Activated T-helper 17 cell treated with anti-CD3 and anti-CD28 coated beads, Interleukin-2, amount 50 U/mL, for 72 hours (primary cell): ENCODE measurements around the gene NOD1. TPM values are rescaled to one million over a fixed set of nuclear protein-coding genes. Genes with fewer than 3 reads are reported as not detected.
"Not testable (repeated sequence)": the region's sequence is repeated elsewhere in the genome, so short reads cannot be mapped to it uniquely, and the experiment has no call there.

ENCODE experiments used
- ATAC-seq: fragments of 150-1000 bp; cut with Tn5 transposase; replicated peaks from 2 replicates; pipeline ENCODE4 v1.10.0; 2021; ENCODE audit warnings: mild to moderate bottlenecking, moderate library complexity
- H3K27ac Mint-ChIP-seq: one replicate; pipeline ENCODE4 v1.8.0; 2022; ENCODE audit warnings: mixed read lengths
- H3K27me3 Mint-ChIP-seq: one replicate; pipeline ENCODE4 v1.8.0; 2022; ENCODE audit warnings: mixed read lengths
- H3K36me3 Mint-ChIP-seq: one replicate; pipeline ENCODE4 v1.8.0; 2022; ENCODE audit warnings: low read depth, mild to moderate bottlenecking, mixed read lengths
- H3K4me1 Mint-ChIP-seq: one replicate; pipeline ENCODE4 v1.8.0; 2022; ENCODE audit warnings: mixed read lengths
- H3K4me3 Mint-ChIP-seq: one replicate; pipeline ENCODE4 v1.8.0; 2022; ENCODE audit warnings: mild to moderate bottlenecking, mixed read lengths
- H3K9me3 Mint-ChIP-seq: one replicate; pipeline ENCODE4 v1.8.0; 2022; ENCODE audit warnings: mixed read lengths
- total RNA-seq, 2 donors: library from RNA; stranded (reverse); gene quantifications; one replicate each; pipeline ENCODE4 v1.2.3, GENCODE V29; 2022

The NOD1 gene
- total RNA-seq, 2 donors from 2014 or later: 11.4 to 14.5 TPM

GRCh38 chr7:30433082-30433481 is 45.5 kb downstream of the NOD1 start:
- H3K27ac Mint-ChIP-seq: no peak overlapping the region
- ATAC-seq: no peak
- H3K27me3 Mint-ChIP-seq: no peaks in the 10 kb centered on the region
- H3K9me3 Mint-ChIP-seq: no peaks in the 10 kb centered on the region
- H3K4me1 Mint-ChIP-seq: no peaks in the 10 kb centered on the region
- H3K4me3 Mint-ChIP-seq: no peak overlapping the region
- H3K36me3 Mint-ChIP-seq: peaks cover 88% of the 10 kb centered on the region

DNA sequence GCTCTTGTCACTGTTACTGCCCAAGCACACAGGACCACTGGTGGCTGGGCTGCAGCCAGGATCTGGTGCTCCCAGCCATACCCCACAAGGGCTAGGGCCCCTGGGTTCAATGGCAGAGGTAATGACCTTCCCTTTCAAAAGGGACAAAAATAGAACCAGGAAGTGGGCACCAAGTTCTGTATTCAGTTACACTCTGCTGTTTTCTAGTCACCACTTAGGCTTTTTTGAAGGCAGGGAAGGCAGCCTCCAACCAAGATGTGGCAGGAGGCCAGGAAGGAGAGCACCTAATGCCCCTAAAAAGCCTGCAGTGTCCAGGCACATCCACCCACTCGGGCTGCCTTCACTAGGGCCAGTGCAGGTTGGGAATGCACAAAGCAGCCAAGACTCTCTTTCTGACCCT is 47.8 kb downstream of the NOD1 start:
- Mint-ChIP-seq H3K36me3 (peaks cover 85% of the 10 kb centered on the region), H3K27ac (no peak overlapping the region), H3K4me3 (no peak overlapping the region), H3K4me1 (peaks cover 3% of the 10 kb centered on the region), H3K27me3 (no peaks in the 10 kb centered on the region), H3K9me3 (no peaks in the 10 kb centered on the region)
- no peak for ATAC-seq

DNA sequence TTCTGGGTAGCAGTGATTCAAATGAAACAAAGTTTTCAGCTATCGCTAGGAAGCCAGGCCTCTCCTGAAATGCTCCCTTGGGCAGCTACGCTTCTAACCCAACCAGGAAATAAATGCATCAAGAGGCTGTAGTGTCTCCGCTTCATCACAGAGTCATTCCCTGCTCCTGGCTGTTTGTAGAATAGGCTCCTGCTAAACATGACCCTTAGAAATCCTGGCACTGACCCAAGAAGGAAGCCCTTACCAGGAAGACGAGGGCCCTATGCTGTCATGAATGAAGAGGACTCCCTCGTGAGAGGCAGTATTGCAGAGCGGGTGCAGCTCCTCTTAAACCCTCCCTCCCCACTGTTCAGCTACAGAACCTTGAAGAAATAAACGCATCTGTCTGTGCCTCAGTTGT is 48.3 kb downstream of the NOD1 start:
- no peak for ATAC-seq
- H3K9me3 Mint-ChIP-seq: no peaks in the 10 kb centered on the region
- H3K4me1 Mint-ChIP-seq: peaks cover 3% of the 10 kb centered on the region
- peaks cover 85% of the 10 kb centered on the region for H3K36me3 Mint-ChIP-seq
- no peak overlapping the region for H3K27ac Mint-ChIP-seq
- H3K4me3 Mint-ChIP-seq: no peak overlapping the region
- H3K27me3 Mint-ChIP-seq: no peaks in the 10 kb centered on the region

- peaks cover 81% of the 10 kb centered on the region for H3K36me3 Mint-ChIP-seq
- H3K4me3 Mint-ChIP-seq: no peak overlapping the region
- no peaks in the 10 kb centered on the region for H3K27me3 Mint-ChIP-seq
- no peaks in the 10 kb centered on the region for H3K9me3 Mint-ChIP-seq
- H3K4me1 Mint-ChIP-seq: peaks cover 3% of the 10 kb centered on the region
- ATAC-seq: no peak
- no peak overlapping the region for H3K27ac Mint-ChIP-seq
Observed at GRCh38 chr7:30429156-30429530, 49.4 kb downstream of the NOD1 start.

GRCh38 chr7:30428246-30429155 is 50.1 kb downstream of the NOD1 start:
- no peak overlapping the region for H3K27ac Mint-ChIP-seq
- no peak overlapping the region for H3K4me3 Mint-ChIP-seq
- no peaks in the 10 kb centered on the region for H3K27me3 Mint-ChIP-seq
- H3K9me3 Mint-ChIP-seq: no peaks in the 10 kb centered on the region
- no peak for ATAC-seq
- peaks cover 3% of the 10 kb centered on the region for H3K4me1 Mint-ChIP-seq
- peaks cover 74% of the 10 kb centered on the region for H3K36me3 Mint-ChIP-seq

- Mint-ChIP-seq H3K27me3 (no peaks in the 10 kb centered on the region), H3K9me3 (no peaks in the 10 kb centered on the region), H3K36me3 (peaks cover 68% of the 10 kb centered on the region), H3K4me1 (peaks cover 3% of the 10 kb centered on the region), H3K4me3 (no peak overlapping the region), H3K27ac (no peak overlapping the region)
- ATAC-seq: no peak
Observed at GRCh38 chr7:30427296-30428070, 51.1 kb downstream of the NOD1 start.

DNA sequence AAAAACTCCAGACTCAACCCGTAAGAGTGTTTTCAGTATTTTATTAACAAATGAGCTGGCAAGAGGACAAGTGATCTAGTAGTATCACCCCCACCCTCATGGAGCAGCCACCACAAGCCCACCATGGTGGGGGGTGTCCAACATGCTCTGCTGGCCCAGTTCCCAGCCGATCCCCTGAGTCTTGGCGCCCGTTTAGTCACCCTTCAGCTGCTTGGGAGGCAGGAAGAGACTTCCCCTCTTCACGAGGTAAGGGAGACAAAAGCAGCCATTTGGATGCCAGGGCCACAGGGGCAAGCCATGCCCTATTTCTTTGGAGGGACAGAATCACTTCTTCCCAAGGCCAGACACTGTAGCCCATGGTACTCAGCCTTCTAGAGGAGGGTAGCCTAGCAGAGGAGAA is 54.1 kb downstream of the NOD1 start:
- Mint-ChIP-seq H3K4me3 (no peak overlapping the region), H3K27ac (no peak overlapping the region), H3K9me3 (no peaks in the 10 kb centered on the region), H3K36me3 (peaks cover 46% of the 10 kb centered on the region), H3K4me1 (peaks cover 3% of the 10 kb centered on the region), H3K27me3 (no peaks in the 10 kb centered on the region)
- ATAC-seq: no peak

DNA sequence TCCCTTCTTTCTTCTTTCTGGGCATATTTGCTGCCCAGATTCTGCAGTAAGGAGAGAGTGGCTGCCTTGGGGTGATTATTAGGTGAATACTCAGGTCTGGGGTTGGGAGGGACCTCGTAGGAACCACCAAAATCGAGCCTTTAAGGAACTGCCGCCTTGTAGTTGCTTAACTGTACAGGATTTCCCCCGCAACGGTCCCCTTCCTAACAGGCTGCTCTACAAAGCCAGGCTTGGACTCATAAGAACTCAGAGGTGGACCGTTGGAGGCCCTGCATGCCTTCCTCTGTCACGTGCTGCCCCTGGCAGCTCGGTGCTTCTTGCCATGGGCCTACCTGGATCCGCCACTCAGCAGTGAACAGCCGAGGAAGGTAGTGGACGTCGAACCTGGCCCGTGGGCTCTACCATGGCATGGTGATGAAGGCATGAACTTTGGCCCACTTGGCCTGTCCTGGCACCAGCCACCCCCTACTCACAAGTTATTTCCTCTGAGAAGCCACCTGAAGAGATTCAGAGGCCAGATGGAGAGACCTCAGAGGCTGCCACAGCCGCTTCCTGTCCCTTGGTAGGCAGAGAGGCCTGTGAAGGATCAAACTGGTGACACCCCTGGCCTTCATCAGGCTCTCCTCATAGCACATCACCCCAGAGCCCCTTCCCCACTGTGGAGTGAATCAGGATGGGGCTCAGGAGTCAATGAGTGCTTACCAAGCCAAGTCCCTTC is 54.6 kb downstream of the NOD1 start:
- Mint-ChIP-seq H3K9me3 (no peaks in the 10 kb centered on the region), H3K4me1 (peaks cover 3% of the 10 kb centered on the region), H3K27ac (no peak overlapping the region), H3K36me3 (peaks cover 40% of the 10 kb centered on the region), H3K4me3 (no peak overlapping the region), H3K27me3 (no peaks in the 10 kb centered on the region)
- ATAC-seq: no peak

GRCh38 chr7:30422922-30423321 is 55.7 kb downstream of the NOD1 start:
- no peaks in the 10 kb centered on the region for H3K9me3 Mint-ChIP-seq
- no peak overlapping the region for H3K4me3 Mint-ChIP-seq
- peaks cover 30% of the 10 kb centered on the region for H3K36me3 Mint-ChIP-seq
- ATAC-seq: peak; percentile 52
- H3K4me1 Mint-ChIP-seq: peaks cover 3% of the 10 kb centered on the region
- peak overlapping the region; percentile 25 for H3K27ac Mint-ChIP-seq
- H3K27me3 Mint-ChIP-seq: no peaks in the 10 kb centered on the region

DNA sequence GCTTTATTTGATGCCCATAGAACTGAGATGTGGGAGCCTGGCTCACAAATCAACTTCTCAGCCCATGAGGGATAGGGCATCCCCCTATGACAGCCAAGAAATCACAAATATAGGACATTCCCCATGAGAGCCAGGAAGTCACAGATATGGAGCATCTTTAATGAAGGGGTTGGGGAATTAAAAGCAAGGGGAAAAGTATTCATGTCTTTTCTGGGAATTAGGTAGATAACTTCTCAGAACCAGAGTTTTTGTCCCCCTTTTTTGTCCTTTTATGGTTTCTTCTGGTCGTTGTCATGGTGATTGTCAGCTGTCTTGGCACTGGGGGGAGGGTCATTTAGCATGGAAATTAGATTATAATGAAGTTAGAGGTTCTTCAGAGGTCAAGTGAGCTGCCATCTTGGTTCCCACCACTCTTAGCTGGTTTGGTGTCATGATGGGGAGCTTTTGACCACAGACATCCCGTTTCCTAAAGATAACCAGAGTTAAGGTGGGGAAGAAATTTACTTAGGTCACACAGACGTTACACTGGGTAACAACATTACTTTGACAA is 56.9 kb downstream of the NOD1 start:
- ATAC-seq: no peak
- no peak overlapping the region for H3K27ac Mint-ChIP-seq
- H3K9me3 Mint-ChIP-seq: no peaks in the 10 kb centered on the region
- no peak overlapping the region for H3K4me3 Mint-ChIP-seq
- H3K27me3 Mint-ChIP-seq: no peaks in the 10 kb centered on the region
- H3K4me1 Mint-ChIP-seq: peaks cover 3% of the 10 kb centered on the region
- peaks cover 21% of the 10 kb centered on the region for H3K36me3 Mint-ChIP-seq

DNA sequence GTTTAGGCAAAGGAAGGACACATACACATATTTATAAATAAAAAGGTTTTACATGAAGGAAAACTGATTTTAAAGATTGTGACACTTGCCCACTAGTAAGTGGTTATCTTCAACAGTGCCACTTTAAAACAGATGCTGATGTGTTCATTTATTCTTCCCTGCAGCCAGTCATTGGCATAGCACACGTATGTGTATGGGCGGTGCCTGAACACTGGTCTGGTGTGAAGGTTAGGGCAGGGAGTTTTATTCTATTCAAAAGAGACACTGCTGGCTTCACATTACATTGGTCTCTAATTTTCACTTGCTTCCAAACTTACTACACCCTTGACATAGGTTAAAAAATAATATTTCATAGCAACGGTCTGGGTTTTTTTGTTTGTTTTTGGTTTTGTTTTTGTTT is 57.9 kb downstream of the NOD1 start:
- Mint-ChIP-seq H3K4me1 (no peaks in the 10 kb centered on the region), H3K4me3 (no peak overlapping the region), H3K27me3 (no peaks in the 10 kb centered on the region), H3K36me3 (peaks cover 10% of the 10 kb centered on the region), H3K9me3 (no peaks in the 10 kb centered on the region), H3K27ac (no peak overlapping the region)
- no peak for ATAC-seq

DNA sequence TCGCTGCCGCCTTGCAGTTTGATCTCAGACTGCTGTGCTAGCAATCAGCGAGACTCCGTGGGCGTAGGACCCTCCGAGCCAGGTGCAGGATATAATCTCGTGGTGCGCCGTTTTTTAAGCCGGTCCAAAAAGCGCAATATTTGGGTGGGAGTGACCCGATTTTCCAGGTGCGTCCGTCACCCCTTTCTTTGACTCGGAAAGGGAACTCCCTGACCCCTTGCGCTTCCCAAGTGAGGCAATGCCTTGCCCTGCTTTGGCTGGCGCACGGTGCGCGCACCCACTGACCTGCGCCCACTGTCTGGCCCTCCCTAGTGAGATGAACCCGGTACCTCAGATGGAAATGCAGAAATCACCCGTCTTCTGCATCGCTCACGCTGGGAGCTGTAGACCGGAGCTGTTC is 58.5 kb downstream of the NOD1 start:
- ATAC-seq, H3K27ac Mint-ChIP-seq, H3K27me3 Mint-ChIP-seq, H3K4me1 Mint-ChIP-seq, H3K36me3 Mint-ChIP-seq, H3K9me3 Mint-ChIP-seq, H3K4me3 Mint-ChIP-seq: not testable (repeated sequence)

DNA sequence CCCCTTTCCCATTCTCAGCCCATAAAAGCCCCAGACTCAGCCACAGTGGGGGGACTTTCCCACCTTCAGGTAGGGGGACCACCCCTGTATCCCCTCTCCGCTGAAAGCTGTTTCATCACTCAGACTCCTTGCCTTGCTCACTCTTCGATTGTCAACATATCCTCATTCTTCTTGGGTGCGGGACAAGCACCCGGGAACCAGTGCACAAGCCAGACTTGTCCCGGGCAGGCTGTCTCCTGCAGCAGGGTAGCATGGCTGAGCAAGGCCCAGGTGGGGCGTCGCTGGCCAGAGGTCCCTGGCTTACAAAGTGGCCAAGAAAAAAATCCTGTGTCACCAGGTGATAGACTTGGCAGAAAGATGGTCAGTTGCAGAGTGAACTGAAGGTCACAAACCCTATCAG is 64.7 kb downstream of the NOD1 start:
- no peaks in the 10 kb centered on the region for H3K36me3 Mint-ChIP-seq
- H3K4me1 Mint-ChIP-seq: no peaks in the 10 kb centered on the region
- no peak overlapping the region for H3K4me3 Mint-ChIP-seq
- H3K9me3 Mint-ChIP-seq: no peaks in the 10 kb centered on the region
- ATAC-seq: no peak
- H3K27ac Mint-ChIP-seq: no peak overlapping the region
- H3K27me3 Mint-ChIP-seq: no peaks in the 10 kb centered on the region

DNA sequence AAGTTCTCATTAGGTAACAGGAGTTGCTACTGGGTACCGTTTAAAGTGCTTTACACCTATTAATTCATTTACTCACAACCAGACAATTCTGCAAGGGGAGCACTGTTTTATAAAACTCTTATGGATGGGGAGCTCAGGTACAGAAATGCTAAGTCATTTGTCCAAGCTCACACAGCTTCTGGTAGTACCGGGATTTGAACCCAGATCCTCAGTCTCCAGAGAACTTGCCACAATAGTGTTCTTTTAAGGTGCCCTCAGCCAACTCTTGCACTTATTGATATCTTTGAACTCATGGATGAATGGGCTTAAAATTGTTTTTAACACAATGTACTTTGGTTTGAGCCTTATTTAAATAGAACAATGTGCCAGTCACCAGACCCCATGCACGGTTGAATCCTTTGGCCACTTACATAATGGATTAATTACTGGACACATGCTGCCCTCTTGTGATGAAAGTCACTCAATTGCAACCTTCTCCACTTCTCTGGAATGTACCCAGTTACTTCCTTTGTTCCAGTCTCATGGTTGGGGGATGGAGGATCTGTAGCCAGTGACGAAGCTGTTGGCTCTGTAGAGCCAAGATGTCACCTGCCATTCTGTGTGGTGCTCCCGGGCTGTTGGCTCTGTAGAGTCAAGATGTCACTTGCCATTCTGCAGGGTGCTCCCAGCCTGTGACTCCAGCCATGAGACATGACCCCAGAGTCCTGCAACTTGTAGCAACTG is 65.6 kb downstream of the NOD1 start:
- ATAC-seq: peak; percentile 54
- H3K4me1 Mint-ChIP-seq: no peaks in the 10 kb centered on the region

More for the DNA sequence above, 65.6 kb downstream of the NOD1 start:
- Mint-ChIP-seq H3K27me3 (no peaks in the 10 kb centered on the region), H3K4me3 (no peak overlapping the region), H3K36me3 (no peaks in the 10 kb centered on the region), H3K9me3 (no peaks in the 10 kb centered on the region), H3K27ac (no peak overlapping the region)
